Thyroid gland (tissue), 4 donors: Measurements from ENCODE around the gene SIPA1L3.

Experiments
- CTCF ChIP-seq, 6 experiments: fragments of 200-600 bp in 3 of 6; fragments of 450-650 bp in 3 of 6; sonication (generic) in 3 of 6; IDR thresholded peaks; one replicate each; pipeline ENCODE4 v1.5.1; 2016 to 2019; ENCODE audit warnings: antibody characterized with exemption in 6 of 6, mild to moderate bottlenecking in 2 of 6, inconsistent platforms in 1 of 6, moderate library complexity in 1 of 6
- POLR2A ChIP-seq, 2 donors: fragments of 450-650 bp; IDR thresholded peaks; one replicate each; pipeline ENCODE4 v1.6.1; 2017; ENCODE audit warnings: antibody characterized with exemption in 2 of 2, mild to moderate bottlenecking in 2 of 2, moderate library complexity in 1 of 2

- TF ChIP-seq CTCF (IDR thresholded peaks at IDR 0.05) = no peak
- TF ChIP-seq POLR2A (IDR thresholded peaks at IDR 0.05) = no peak
Observed at GRCh38 chr19:37975071-37975470, 68.1 kb downstream of the SIPA1L3 start.
